Peyer's patch (tissue), 4 donors: ENCODE results near the gene AKAP7.

Experiments used
- CTCF ChIP-seq, 6 experiments: fragments of 450-650 bp in 4 of 6; fragments of 200-600 bp in 2 of 6; sonication (generic) in 1 of 6; IDR thresholded peaks; one replicate each; pipeline ENCODE4 v1.5.1; 2017 to 2019; ENCODE audit warnings: antibody characterized with exemption in 6 of 6, mild to moderate bottlenecking in 3 of 6, moderate library complexity in 1 of 6
- POLR2A ChIP-seq, 2 donors: fragments of 450-650 bp; IDR thresholded peaks; one replicate each; pipeline ENCODE4 v1.5.1; 2017; ENCODE audit warnings: antibody characterized with exemption in 2 of 2, mild to moderate bottlenecking in 2 of 2, moderate library complexity in 2 of 2

- no peak for TF ChIP-seq CTCF (IDR thresholded peaks at IDR 0.05)
- no peak for TF ChIP-seq POLR2A (IDR thresholded peaks at IDR 0.05)
Measured at GRCh38 chr6:131286469-131287040, 151.3 kb downstream of the AKAP7 start.
